TTC549 (cell line): Measurements from ENCODE around the gene CHD5.

Source experiments
- FAIRE-seq: peaks from 2 replicates; lab custom pipeline; 2012; peaks lifted over from hg19 to GRCh38; lab: Jason Lieb, UNC

CHD5 gene

GRCh38 chr1:6172549-6172948 is 7.6 kb downstream of the CHD5 start:
- FAIRE-seq, result no peak

- no peak for FAIRE-seq
Measured at GRCh38 chr1:6171548-6172124, 8.5 kb downstream of the CHD5 start.

- FAIRE-seq, result no peak
Measured at GRCh38 chr1:6170742-6171201, 9.3 kb downstream of the CHD5 start.

- no peak for FAIRE-seq
Measured at GRCh38 chr1:6170116-6170741, 9.9 kb downstream of the CHD5 start.

- FAIRE-seq, result no peak
Measured at GRCh38 chr1:6168947-6169586, 11.1 kb downstream of the CHD5 start.

GRCh38 chr1:6167391-6168303 is 12.5 kb downstream of the CHD5 start:
- no peak for FAIRE-seq

GRCh38 chr1:6166655-6167390 is 13.3 kb downstream of the CHD5 start:
- no peak for FAIRE-seq

- no peak for FAIRE-seq
Measured at GRCh38 chr1:6166221-6166620, 13.9 kb downstream of the CHD5 start.

GRCh38 chr1:6165441-6165985 is 14.6 kb downstream of the CHD5 start:
- no peak for FAIRE-seq

GRCh38 chr1:6165027-6165426 is 15.1 kb downstream of the CHD5 start:
- FAIRE-seq, result no peak

GRCh38 chr1:6163973-6164617 is 16.0 kb downstream of the CHD5 start:
- no peak for FAIRE-seq

GRCh38 chr1:6163191-6163972 is 16.7 kb downstream of the CHD5 start:
- no peak for FAIRE-seq

GRCh38 chr1:6162773-6163172 is 17.3 kb downstream of the CHD5 start:
- no peak for FAIRE-seq

GRCh38 chr1:6162341-6162740 is 17.8 kb downstream of the CHD5 start:
- no peak for FAIRE-seq

GRCh38 chr1:6158181-6158580 is 21.9 kb downstream of the CHD5 start:
- no peak for FAIRE-seq

GRCh38 chr1:6157528-6158174 is 22.5 kb downstream of the CHD5 start:
- no peak for FAIRE-seq

- FAIRE-seq, result no peak
Measured at GRCh38 chr1:6157132-6157527, 23.0 kb downstream of the CHD5 start.

- FAIRE-seq, result no peak
Measured at GRCh38 chr1:6154525-6155319, 25.4 kb downstream of the CHD5 start.

GRCh38 chr1:6152882-6153281 is 27.2 kb downstream of the CHD5 start:
- no peak for FAIRE-seq
